Tibial nerve (tissue), 4 donors: ENCODE measurements around the gene NOP16. TPM values are rescaled to one million over a fixed set of nuclear protein-coding genes. Genes with fewer than 3 reads are reported as not detected.
"Not testable (repeated sequence)": the region's sequence is repeated elsewhere in the genome, so short reads cannot be mapped to it uniquely, and the experiment has no call there.

ENCODE experiments used
- DNase-seq, 2 donors: peaks; one replicate each; pipeline ENCODE4 v3.0.0-alpha.2; 2019; ENCODE audit warnings: low spot score in 2 of 2
- H3K27ac ChIP-seq, 4 donors: fragments of 200-600 bp; sonication (generic) in 3 of 4; one replicate each; pipeline ENCODE4 v1.5.1; 2017 to 2019; ENCODE audit warnings: mild to moderate bottlenecking in 1 of 4
- H3K27me3 ChIP-seq, 2 donors: fragments of 200-600 bp; sonication (generic) in 1 of 2; one replicate each; pipeline versions ENCODE4 v1.5.1 to v1.6.0; 2017 to 2019
- H3K36me3 ChIP-seq, 3 donors: fragments of 200-600 bp; sonication (generic); one replicate each; pipeline ENCODE4 v1.5.1; 2018 to 2019
- H3K4me1 ChIP-seq, 4 donors: fragments of 200-600 bp; sonication (generic) in 3 of 4; one replicate each; pipeline ENCODE4 v1.5.1; 2017 to 2019
- H3K4me3 ChIP-seq, 4 donors: fragments of 200-600 bp; sonication (generic) in 3 of 4; one replicate each; pipeline ENCODE4 v1.5.1; 2017 to 2019; ENCODE audit warnings: mild to moderate bottlenecking in 1 of 4, moderate library complexity in 1 of 4
- H3K9me3 ChIP-seq, 4 donors: fragments of 200-600 bp; sonication (generic) in 3 of 4; one replicate each; pipeline ENCODE4 v1.5.1; 2017 to 2019
- CTCF ChIP-seq, 5 experiments: fragments of 200-600 bp in 3 of 5; fragments of 450-650 bp in 2 of 5; sonication (generic) in 3 of 5; IDR thresholded peaks; one replicate each; pipeline ENCODE4 v1.5.1; 2016 to 2019; ENCODE audit warnings: antibody characterized with exemption in 5 of 5, mild to moderate bottlenecking in 3 of 5, moderate library complexity in 2 of 5
- EP300 ChIP-seq, 2 donors: sonication (generic); formaldehyde crosslinking; IDR thresholded peaks; one replicate each; pipeline ENCODE4 v1.6.1; 2017; ENCODE audit warnings: antibody characterized with exemption in 2 of 2, mild to moderate bottlenecking in 1 of 2
- POLR2A ChIP-seq, 2 donors: fragments of 450-650 bp; IDR thresholded peaks; one replicate each; pipeline ENCODE4 v1.6.1; 2017; ENCODE audit warnings: antibody characterized with exemption in 2 of 2, mild to moderate bottlenecking in 2 of 2, moderate library complexity in 2 of 2
- WGBS, 2 donors: methylation state at CpG; one replicate each; pipeline ENCODE4 v1.1.5; 2018; 5-methylcytosine and 5-hydroxymethylcytosine counted together
- total RNA-seq, 4 donors: library from RNA; depleted of rRNA; stranded (reverse); fragments of >200 nt; gene quantifications; one replicate each; pipeline ENCODE4 v1.1.0, GENCODE V29; 2016

The NOP16 gene
- total RNA-seq, 4 donors from 2014 or later: 6.1 to 17.7 (median 6.6) TPM

DNA sequence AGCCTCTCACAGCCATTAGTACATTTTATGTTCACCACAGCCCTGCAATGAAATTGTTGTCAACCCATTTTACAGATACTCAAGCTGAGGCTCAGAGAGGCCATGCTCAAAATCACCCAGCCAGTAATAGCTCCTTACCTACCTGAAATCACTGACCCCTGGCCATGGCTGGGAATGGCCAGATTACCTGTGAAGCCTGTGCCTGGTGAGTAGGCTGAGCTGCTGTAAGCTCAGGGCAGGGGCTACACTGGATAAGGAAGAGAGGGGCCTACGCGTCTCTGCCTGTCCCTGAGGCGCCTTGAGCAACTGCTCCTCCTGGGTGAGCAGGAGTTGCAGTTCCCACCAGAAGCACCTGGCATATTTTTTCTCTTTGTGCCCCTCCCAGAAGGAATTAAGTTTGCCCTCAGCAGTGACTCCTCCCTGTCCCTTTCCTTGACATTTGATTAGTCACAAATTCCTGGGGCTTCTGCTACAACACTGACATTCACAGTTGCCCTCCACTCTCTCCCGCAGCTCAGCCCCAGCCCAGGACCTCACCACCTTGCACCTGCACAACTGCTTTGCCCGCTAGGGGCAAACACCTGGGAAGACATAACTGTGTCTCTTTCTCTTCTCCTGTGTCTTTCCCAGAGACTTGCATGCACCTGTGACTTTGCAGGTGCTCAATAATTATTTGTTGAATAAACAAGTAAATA lies 22.2 kb upstream of the NOP16 start:
- Histone ChIP-seq H3K27me3 (no peaks in the 10 kb centered on the region), H3K9me3 (no peaks in the 10 kb centered on the region), H3K27ac (peak overlapping the region in 1 of 4 donors; percentile 54), H3K4me1 (peaks cover 0 to 93% (median 26%) of the 10 kb centered on the region in 4 donors), H3K36me3 (peaks cover 0 to 48% (median 0%) of the 10 kb centered on the region in 3 donors), H3K4me3 (no peak overlapping the region)
- WGBS, 2 donors: 88 to 94% methylated on average over 3 to 5 of the region's 5 CpGs
- TF ChIP-seq EP300 (IDR thresholded peaks at IDR 0.05): no peak
- no peak for TF ChIP-seq POLR2A (IDR thresholded peaks at IDR 0.05)
- no peak for TF ChIP-seq CTCF (IDR thresholded peaks at IDR 0.05)
- no peak for DNase-seq

DNA sequence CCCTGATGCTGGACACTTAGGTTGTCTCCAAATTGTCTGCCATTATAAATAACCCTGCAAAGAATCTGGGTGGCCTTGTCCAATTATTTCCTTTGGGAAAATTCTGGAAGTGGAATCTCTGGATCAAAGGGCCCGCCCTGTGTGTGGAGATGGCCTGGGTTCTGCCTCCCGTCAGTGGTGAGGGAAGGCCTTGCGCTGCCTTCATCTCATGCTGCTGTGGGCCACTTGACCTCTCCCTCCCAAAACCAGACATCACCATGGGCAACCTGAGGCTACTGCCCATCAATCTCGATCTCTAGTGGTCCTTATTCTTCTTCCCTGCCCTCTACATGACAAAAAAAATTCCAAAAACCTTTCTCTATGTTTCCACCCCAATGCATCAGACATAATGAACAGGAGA lies 21.4 kb upstream of the NOP16 start:
- H3K4me1 ChIP-seq: peaks cover 0 to 89% (median 18%) of the 10 kb centered on the region in 4 donors
- no peak overlapping the region for H3K4me3 ChIP-seq
- H3K27ac ChIP-seq: peak overlapping the region in 1 of 4 donors; percentile 54
- WGBS, 2 donors: 82 to 90% methylated on average over 4 of the region's 4 CpGs
- peaks cover 0 to 54% (median 0%) of the 10 kb centered on the region in 3 donors for H3K36me3 ChIP-seq
- no peak for TF ChIP-seq CTCF (IDR thresholded peaks at IDR 0.05)
- no peaks in the 10 kb centered on the region for H3K27me3 ChIP-seq
- no peaks in the 10 kb centered on the region for H3K9me3 ChIP-seq
- no peak for DNase-seq

DNA sequence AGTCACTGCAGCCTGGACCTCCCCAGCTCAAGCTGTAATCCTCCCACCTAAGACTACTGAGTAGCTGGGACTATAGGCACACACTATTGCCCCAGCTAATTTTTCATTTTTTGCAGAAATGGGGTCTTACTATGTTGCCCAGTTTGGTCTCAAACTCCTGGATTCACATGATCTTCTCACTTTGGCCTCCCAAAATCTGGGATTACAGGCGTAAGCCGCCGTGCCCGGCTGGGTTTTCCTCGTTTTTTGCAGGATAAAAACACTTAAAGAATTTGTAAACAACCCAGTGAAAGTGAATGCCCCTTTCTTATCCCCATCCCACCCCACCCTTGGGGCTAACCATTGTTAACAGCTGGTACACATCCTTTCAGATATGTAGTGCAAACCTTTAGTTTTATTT lies 20.2 kb upstream of the NOP16 start:
- TF ChIP-seq POLR2A (IDR thresholded peaks at IDR 0.05) (no peak), CTCF (IDR thresholded peaks at IDR 0.05) (no peak), EP300 (IDR thresholded peaks at IDR 0.05) (no peak)
- Histone ChIP-seq H3K9me3 (no peaks in the 10 kb centered on the region), H3K27me3 (no peaks in the 10 kb centered on the region), H3K4me3 (no peak overlapping the region), H3K4me1 (peaks cover 0 to 87% (median 7%) of the 10 kb centered on the region in 4 donors), H3K36me3 (peaks cover 0 to 66% (median 0%) of the 10 kb centered on the region in 3 donors), H3K27ac (peak overlapping the region in 1 of 4 donors; percentile 74)
- 76 to 83% methylated on average over 5 of the region's 5 CpGs for WGBS, 2 donors
- DNase-seq: no peak

- not testable (repeated sequence) for DNase-seq
- Histone ChIP-seq H3K27ac (peak overlapping the region in 2 of 4 donors; percentile 60 to 74), H3K36me3 (peaks cover 0 to 66% (median 0%) of the 10 kb centered on the region in 3 donors)
These were observed 19.8 kb upstream of the NOP16 start for GRCh38 chr5:176408252-176408573.

DNA sequence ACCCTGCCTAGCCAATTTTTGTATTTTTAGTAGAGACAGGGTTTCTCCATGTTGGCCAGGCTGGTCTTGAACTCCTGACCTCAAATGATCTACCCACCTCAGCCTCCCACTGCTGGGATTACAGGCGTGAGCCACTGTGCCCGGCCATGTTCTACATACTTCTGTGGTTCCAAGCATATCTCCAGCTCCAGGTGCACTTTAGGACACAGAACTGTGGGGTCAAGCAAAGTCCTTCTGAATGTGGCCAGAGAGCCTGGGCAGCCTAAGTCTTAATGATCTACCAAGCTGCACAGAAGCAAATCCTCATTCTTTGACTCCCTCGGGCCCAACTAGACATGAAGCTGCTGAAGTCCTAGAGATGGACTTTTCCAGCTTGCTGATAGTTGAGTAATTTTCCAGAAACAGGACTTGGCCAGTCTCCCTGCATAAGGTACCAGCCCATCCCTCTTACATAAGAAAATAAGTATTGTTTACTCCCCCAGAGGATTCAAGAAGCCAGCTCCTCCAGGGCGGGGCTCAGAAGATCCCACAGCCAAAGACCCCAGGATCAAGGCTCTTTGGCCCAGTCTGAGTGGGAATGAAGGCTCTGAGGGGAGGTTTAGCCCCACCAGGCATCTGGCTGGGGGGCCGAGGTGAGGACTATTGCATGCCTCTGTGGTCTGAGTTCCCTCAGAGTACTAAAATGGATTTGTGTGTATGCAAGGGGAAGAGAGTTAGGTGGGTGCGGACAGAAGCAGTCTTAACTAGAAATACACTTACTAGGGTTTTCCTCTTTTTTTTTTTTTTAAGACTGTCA lies 19.3 kb upstream of the NOP16 start:
- 66 to 69% methylated on average over 5 to 6 of the region's 6 CpGs for WGBS, 2 donors
- Histone ChIP-seq H3K27ac (peak overlapping the region in 2 of 4 donors; percentile 60 to 74), H3K9me3 (no peaks in the 10 kb centered on the region), H3K4me3 (no peak overlapping the region), H3K36me3 (peaks cover 0 to 66% (median 0%) of the 10 kb centered on the region in 3 donors), H3K4me1 (peaks cover 0 to 87% (median 2%) of the 10 kb centered on the region in 4 donors), H3K27me3 (no peaks in the 10 kb centered on the region)
- TF ChIP-seq POLR2A (IDR thresholded peaks at IDR 0.05) (no peak), EP300 (IDR thresholded peaks at IDR 0.05) (peak in 1 of 2 donors; percentile 63), CTCF (IDR thresholded peaks at IDR 0.05) (no peak)
- peak; percentile 20 to 61 for DNase-seq

More at GRCh38 chr5:176408252-176408573, 19.8 kb upstream of the NOP16 start:
- peaks cover 0 to 87% (median 3%) of the 10 kb centered on the region in 4 donors for H3K4me1 ChIP-seq
- not testable (repeated sequence) for H3K9me3 ChIP-seq, H3K4me3 ChIP-seq, H3K27me3 ChIP-seq
- WGBS, 2 donors: 72 to 74% methylated on average over 10 of the region's 10 CpGs
